ENCODE data around the gene COL4A2. TPM values are rescaled to one million over a fixed set of nuclear protein-coding genes. Genes with fewer than 3 reads are reported as not detected.
A peak's percentile ranks its signal among the peaks of the same experiment; 100 is the strongest.

Gene COL4A2
- 10 to 100 TPM; 43.0 to 72.7 (median 53.5) TPM for total RNA-seq

DNA sequence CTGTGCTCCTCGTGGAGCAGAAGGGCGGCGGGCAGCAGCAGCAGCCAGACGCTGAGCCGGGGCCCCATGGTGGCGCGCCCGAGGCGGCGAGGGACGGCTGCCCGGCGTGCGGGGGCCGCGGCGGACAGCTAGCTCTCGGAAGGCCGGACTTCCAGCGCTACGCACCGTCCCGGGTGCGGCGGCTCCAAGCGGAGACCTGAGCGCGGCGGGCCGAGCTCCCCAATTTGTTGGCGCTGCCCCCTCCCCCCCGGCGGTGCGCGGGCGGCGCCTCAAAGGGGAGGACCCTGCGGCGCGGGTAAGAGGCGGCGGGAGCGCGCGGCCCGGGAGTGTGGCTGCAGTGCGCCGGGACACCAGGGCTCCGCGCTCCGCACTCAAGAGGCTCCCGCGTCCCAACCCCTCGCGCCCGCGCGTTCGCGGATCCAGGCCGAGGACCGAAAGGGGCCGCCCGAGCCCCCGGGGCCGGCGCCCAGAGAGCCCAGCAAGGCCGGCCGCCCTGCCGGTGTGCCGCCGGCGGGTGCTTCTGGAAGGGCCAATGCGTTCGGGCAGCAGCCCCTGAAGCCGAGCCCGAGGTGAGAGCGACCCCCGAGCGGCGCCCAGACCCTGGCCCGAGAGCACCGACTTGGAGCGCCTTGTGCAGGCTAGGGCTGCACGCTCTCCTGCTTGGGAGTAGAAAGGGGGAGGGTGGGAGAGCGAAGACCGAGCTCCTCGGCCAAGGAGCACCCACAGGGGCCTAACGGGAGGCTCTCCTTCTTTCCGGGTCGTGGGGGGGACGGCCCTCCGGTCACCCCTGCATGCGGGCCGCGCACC lies at the start of gene COL4A2, which contains the start of gene COL4A1:
TSS of gene COL4A2 (plus strand) at position 325 of the 807 bp plus-strand sequence. CDS start 620 bp downstream, outside the sequence.
TSS of gene COL4A1 (minus strand) at position 198 of the 807 bp plus-strand sequence. CDS start at position 68, 130 bp downstream.
- Histone ChIP-seq H3K4me1 (peaks cover 40% of the 10 kb centered on the region), H3K27me3 (peaks cover 85% of the 10 kb centered on the region)
- DNase-seq (ENCODE audit: low spot score in 2 of 2): peak in 1 of 2 donors; percentile 80

DNA sequence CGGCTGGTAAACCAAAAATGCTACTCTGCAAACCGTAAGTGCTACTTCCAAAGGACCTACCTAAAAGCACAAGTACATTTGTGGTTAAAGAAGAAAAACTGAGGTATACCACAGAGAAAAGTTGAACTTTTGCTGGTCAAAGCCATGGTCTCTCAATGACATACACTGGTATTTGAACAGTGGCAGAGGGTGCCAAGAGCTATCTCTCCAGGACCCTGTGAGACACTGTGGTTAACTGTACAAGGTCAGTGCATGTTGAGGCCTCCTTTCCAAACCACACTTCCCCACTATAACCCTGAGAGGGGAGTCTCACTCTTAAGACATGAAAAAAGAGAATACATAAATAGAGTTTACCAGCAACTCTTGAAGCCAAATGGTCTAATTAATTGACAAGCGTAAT lies 49.7 kb upstream of the COL4A2 start:
- Histone ChIP-seq H3K27me3 (no peaks in the 10 kb centered on the region), H3K27ac (no peak overlapping the region), H3K9me3 (no peaks in the 10 kb centered on the region), H3K36me3 (no peaks in the 10 kb centered on the region), H3K4me1 (peaks cover 11% of the 10 kb centered on the region), H3K4me3 (no peak overlapping the region)
- TF ChIP-seq POLR2AphosphoS5 (IDR thresholded peaks at IDR 0.05) (no peak), POLR2A (IDR thresholded peaks at IDR 0.05) (no peak), EP300 (IDR thresholded peaks at IDR 0.05) (no peak)
- TF ChIP-seq, protein P1, sequence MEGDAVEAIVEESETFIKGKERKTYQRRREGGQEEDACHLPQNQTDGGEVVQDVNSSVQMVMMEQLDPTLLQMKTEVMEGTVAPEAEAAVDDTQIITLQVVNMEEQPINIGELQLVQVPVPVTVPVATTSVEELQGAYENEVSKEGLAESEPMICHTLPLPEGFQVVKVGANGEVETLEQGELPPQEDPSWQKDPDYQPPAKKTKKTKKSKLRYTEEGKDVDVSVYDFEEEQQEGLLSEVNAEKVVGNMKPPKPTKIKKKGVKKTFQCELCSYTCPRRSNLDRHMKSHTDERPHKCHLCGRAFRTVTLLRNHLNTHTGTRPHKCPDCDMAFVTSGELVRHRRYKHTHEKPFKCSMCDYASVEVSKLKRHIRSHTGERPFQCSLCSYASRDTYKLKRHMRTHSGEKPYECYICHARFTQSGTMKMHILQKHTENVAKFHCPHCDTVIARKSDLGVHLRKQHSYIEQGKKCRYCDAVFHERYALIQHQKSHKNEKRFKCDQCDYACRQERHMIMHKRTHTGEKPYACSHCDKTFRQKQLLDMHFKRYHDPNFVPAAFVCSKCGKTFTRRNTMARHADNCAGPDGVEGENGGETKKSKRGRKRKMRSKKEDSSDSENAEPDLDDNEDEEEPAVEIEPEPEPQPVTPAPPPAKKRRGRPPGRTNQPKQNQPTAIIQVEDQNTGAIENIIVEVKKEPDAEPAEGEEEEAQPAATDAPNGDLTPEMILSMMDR (IDR thresholded peaks at IDR 0.05): no peak
- DNase-seq (ENCODE audit: low spot score in 2 of 2): no peak
- WGBS: 90% methylated on average over 3 of the region's 3 CpGs

More for the DNA sequence above, at the start of gene COL4A2, which contains the start of gene COL4A1:
- H3K9me3 ChIP-seq: no peaks in the 10 kb centered on the region
- no peaks in the 10 kb centered on the region for H3K36me3 ChIP-seq
- TF ChIP-seq EP300 (IDR thresholded peaks at IDR 0.05) (no peak), POLR2A (IDR thresholded peaks at IDR 0.05) (peak; percentile 41 to 80), POLR2AphosphoS5 (IDR thresholded peaks at IDR 0.05) (peak in 1 of 3 donors; percentile 69)
- TF ChIP-seq, protein P1 (IDR thresholded peaks at IDR 0.05): no peak
- H3K27ac ChIP-seq: peak within 1 kb of the TSS; percentile 88
- WGBS: 0% methylated on average over 6 of the region's 96 CpGs
- peak within 1 kb of the TSS; percentile 72 for H3K4me3 ChIP-seq

DNA sequence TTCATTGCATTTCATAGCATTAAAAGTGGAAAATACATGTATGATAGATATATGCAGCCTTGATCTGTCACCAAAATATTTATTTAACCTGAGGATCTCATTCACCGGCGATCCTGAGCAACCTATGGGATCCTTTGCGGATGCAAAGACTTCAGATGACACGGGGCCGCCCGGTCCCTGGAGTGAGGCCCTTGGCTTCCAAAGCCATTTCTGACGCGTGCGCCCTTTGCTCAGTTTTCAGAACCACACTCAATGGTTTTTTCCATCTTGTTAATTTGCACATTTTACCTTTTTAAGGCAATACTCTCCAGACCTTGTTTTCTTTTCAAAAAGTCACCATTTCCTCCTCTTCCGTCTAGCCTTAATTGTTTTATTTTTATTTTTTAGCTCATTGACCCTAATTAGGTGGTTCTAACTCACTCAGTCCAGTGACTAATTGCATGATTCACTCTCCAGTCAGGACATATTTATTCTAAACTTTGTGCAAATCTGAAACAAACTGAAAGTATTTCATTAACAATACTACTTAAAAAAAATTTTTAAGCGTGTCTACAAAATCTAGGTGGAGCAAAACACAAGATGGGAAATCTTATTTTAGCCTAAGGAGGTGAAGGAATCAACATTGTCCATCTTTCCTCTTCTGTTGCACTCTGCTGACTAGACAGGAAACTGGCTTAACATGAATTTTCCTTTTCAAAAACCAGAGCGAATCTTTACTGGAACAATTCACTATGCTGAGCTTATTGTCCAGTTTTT lies 48.0 kb upstream of the COL4A2 start:
- Histone ChIP-seq H3K4me3 (no peak overlapping the region), H3K9me3 (no peaks in the 10 kb centered on the region), H3K36me3 (no peaks in the 10 kb centered on the region), H3K27me3 (no peaks in the 10 kb centered on the region), H3K27ac (no peak overlapping the region), H3K4me1 (peaks cover 25% of the 10 kb centered on the region)
- TF ChIP-seq POLR2AphosphoS5 (IDR thresholded peaks at IDR 0.05) (no peak), POLR2A (IDR thresholded peaks at IDR 0.05) (no peak), EP300 (IDR thresholded peaks at IDR 0.05) (no peak)
- TF ChIP-seq, protein P1 (IDR thresholded peaks at IDR 0.05): no peak
- no peak for DNase-seq (ENCODE audit: low spot score in 2 of 2)
- WGBS: 76% methylated on average over 12 of the region's 12 CpGs

DNA sequence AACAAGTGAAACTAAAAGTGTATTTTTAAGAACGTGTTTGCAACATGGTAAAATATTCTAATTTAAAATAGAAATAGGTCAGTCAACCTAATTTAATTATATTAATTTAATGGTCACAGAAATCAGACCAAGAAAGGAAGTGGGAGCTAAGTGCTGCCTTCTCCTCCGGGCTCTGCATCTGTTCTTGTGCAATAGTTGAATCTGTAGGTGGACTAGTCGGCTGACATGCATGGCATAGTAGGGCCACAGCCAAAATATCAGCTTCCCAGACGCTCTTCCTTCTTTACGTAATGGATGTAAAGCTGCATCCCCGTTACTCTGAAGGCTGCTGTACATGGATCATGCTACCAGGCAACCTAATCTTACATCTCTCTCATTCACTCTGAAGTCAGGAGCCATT lies 47.4 kb upstream of the COL4A2 start:
- TF ChIP-seq POLR2AphosphoS5 (IDR thresholded peaks at IDR 0.05): no peak
- no peak for TF ChIP-seq POLR2A (IDR thresholded peaks at IDR 0.05)
- no peak for TF ChIP-seq EP300 (IDR thresholded peaks at IDR 0.05)
- TF ChIP-seq, protein P1 (IDR thresholded peaks at IDR 0.05): no peak
- 69% methylated on average over 6 of the region's 6 CpGs for WGBS
- no peak overlapping the region for H3K27ac ChIP-seq
- H3K36me3 ChIP-seq: no peaks in the 10 kb centered on the region
- H3K4me1 ChIP-seq: peaks cover 31% of the 10 kb centered on the region
- H3K4me3 ChIP-seq: no peak overlapping the region
- no peaks in the 10 kb centered on the region for H3K27me3 ChIP-seq
- no peak for DNase-seq (ENCODE audit: low spot score in 2 of 2)
- no peaks in the 10 kb centered on the region for H3K9me3 ChIP-seq

Data from suprapubic skin (tissue), 4 donors.